NCI-H526 (cell line): ENCODE data around the gene SRGAP2C.
A peak's percentile ranks its signal among the peaks of the same experiment; 100 is the strongest.
"Not testable (repeated sequence)": the region's sequence is repeated elsewhere in the genome, so short reads cannot be mapped to it uniquely, and the experiment has no call there.

Experiments
- DNase-seq, 2 experiments: peaks; one replicate each; lab custom pipeline; 2025; lab: John Stamatoyannopoulos, UW

The SRGAP2C gene

GRCh38 chr1:121419050-121419615 is 234.4 kb downstream of the SRGAP2C start:
- not testable (repeated sequence) for DNase-seq

- not testable (repeated sequence) for DNase-seq
Observed at GRCh38 chr1:121421490-121421889, 236.7 kb downstream of the SRGAP2C start.

GRCh38 chr1:121423956-121424355 is 239.2 kb downstream of the SRGAP2C start:
- DNase-seq: peak in 1 of 2 experiments; percentile 7

GRCh38 chr1:121433517-121433916 is 248.7 kb downstream of the SRGAP2C start:
- not testable (repeated sequence) for DNase-seq

GRCh38 chr1:121438862-121439261 is 254.1 kb downstream of the SRGAP2C start:
- DNase-seq: not testable (repeated sequence)

GRCh38 chr1:121440993-121441392 is 256.2 kb downstream of the SRGAP2C start:
- no peak for DNase-seq
